Activated CD8-positive, alpha-beta memory T cell treated with anti-CD3 and anti-CD28 coated beads, Interleukin-2, amount 10 ng/mL, durations not matched to agents 7 days and 5 days (primary cell): Measurements from ENCODE around the gene RBM4B. TPM values are rescaled to one million over a fixed set of nuclear protein-coding genes. Genes with fewer than 3 reads are reported as not detected.
A peak's percentile ranks its signal among the peaks of the same experiment; 100 is the strongest.

Experiments used
- ATAC-seq: fragments of 150-1000 bp; cut with Tn5 transposase; one replicate; pipeline ENCODE4 v1.10.0; 2021; ENCODE audit warnings: moderate library complexity
- CTCF ChIA-PET: fragments of 350-600 bp; sonication (Branson Sonifier 250); formaldehyde crosslinking; loops from one replicate; lab custom pipeline; 2021; ENCODE audit warnings: antibody characterized with exemption; lab: Charles Lee
- DNase-seq: peaks from one replicate; pipeline ENCODE4 v3.0.0-alpha.2; 2020
- H3K27ac Mint-ChIP-seq: one replicate; pipeline ENCODE4 v1.8.0; 2021; ENCODE audit warnings: mild to moderate bottlenecking, mixed read lengths
- H3K27me3 Mint-ChIP-seq: one replicate; pipeline ENCODE4 v1.8.0; 2021; ENCODE audit warnings: mixed read lengths
- H3K36me3 Mint-ChIP-seq: one replicate; pipeline ENCODE4 v1.8.0; 2021; ENCODE audit warnings: mild to moderate bottlenecking, mixed read lengths
- H3K4me1 Mint-ChIP-seq: one replicate; pipeline ENCODE4 v1.8.0; 2021; ENCODE audit warnings: mixed read lengths
- H3K4me3 Mint-ChIP-seq: one replicate; pipeline ENCODE4 v1.8.0; 2021; ENCODE audit warnings: mild to moderate bottlenecking, moderate library complexity, mixed read lengths
- H3K9me3 Mint-ChIP-seq: one replicate; pipeline ENCODE4 v1.8.0; 2022; ENCODE audit warnings: low read depth, mixed read lengths
- total RNA-seq, 2 experiments: library from RNA; stranded (reverse); gene quantifications; one replicate each; pipeline ENCODE4 v1.2.3, GENCODE V29; 2021

The RBM4B gene
- total RNA-seq, 2 experiments from 2014 or later, result 14.7 to 20.9 TPM

- H3K4me1 Mint-ChIP-seq, result peaks cover 69% of the 10 kb centered on the region
- no peaks in the 10 kb centered on the region for H3K27me3 Mint-ChIP-seq
- CTCF ChIA-PET, result interaction anchor here (1.1 to 3.1 kb wide), 9 partner anchors 10 to 203 kb away, joined by 3 to 19 read pairs (median 6); partner anchors contain the start of genes DPP3, MRPL11, RBM14 and RBM4B
- peak overlapping the region; percentile 87 for H3K4me3 Mint-ChIP-seq
- no peaks in the 10 kb centered on the region for H3K9me3 Mint-ChIP-seq
- DNase-seq (peak; percentile 55), ATAC-seq (no peak)
- peak overlapping the region; percentile 97 for H3K27ac Mint-ChIP-seq
- peaks cover 61% of the 10 kb centered on the region for H3K36me3 Mint-ChIP-seq
These were observed 38.4 kb downstream of the RBM4B start for GRCh38 chr11:66639066-66639813.

- DNase-seq, result peak; percentile 99
- CTCF ChIA-PET, result interaction anchor here (0.8 to 3.1 kb wide), 20 partner anchors 8 to 990 kb away, joined by 3 to 19 read pairs (median 5); partner anchors contain the start of genes ACTN3, CCDC87, CCS and DPP3
- H3K27me3 Mint-ChIP-seq, result no peaks in the 10 kb centered on the region
- ATAC-seq, result peak; percentile 97
- peaks cover 61% of the 10 kb centered on the region for H3K4me1 Mint-ChIP-seq
- peak within 1 kb of the TSS; percentile 87 for H3K4me3 Mint-ChIP-seq
- peaks cover 58% of the 10 kb centered on the region for H3K36me3 Mint-ChIP-seq
- no peaks in the 10 kb centered on the region for H3K9me3 Mint-ChIP-seq
- peak within 1 kb of the TSS; percentile 97 for H3K27ac Mint-ChIP-seq
These were observed 39.3 kb downstream of the RBM4B start, which contains the start of gene RBM4 for GRCh38 chr11:66638177-66639065. RBM4 (plus strand) TSS chr11:66638703; CDS start chr11:66639712, 1,009 bp downstream.

GRCh38 chr11:66637557-66638176 lies 40.0 kb downstream of the RBM4B start:
- no peak for DNase-seq

GRCh38 chr11:66636411-66636810 lies 41.3 kb downstream of the RBM4B start:
- peaks cover 47% of the 10 kb centered on the region for H3K4me1 Mint-ChIP-seq
- H3K36me3 Mint-ChIP-seq, result peaks cover 50% of the 10 kb centered on the region
- DNase-seq, result no peak
- CTCF ChIA-PET, result interaction anchor here (0.7 to 3.0 kb wide), 3 partner anchors 13 to 250 kb away, joined by 3 to 16 read pairs (median 15); partner anchors contain the start of gene RBM14
- no peak overlapping the region for H3K4me3 Mint-ChIP-seq
- no peak for ATAC-seq
- no peaks in the 10 kb centered on the region for H3K9me3 Mint-ChIP-seq
- peak overlapping the region; percentile 97 for H3K27ac Mint-ChIP-seq
- H3K27me3 Mint-ChIP-seq, result no peaks in the 10 kb centered on the region

More at GRCh38 chr11:66637557-66638176, 40.0 kb downstream of the RBM4B start:
- H3K4me1 Mint-ChIP-seq, result peaks cover 53% of the 10 kb centered on the region
- CTCF ChIA-PET, result interaction anchor here (0.8 to 3.1 kb wide), 19 partner anchors 8 to 991 kb away, joined by 3 to 19 read pairs (median 5); partner anchors contain the start of genes ACTN3, CCDC87, CCS and DPP3
- no peak for ATAC-seq
- no peaks in the 10 kb centered on the region for H3K27me3 Mint-ChIP-seq
- peak overlapping the region; percentile 97 for H3K27ac Mint-ChIP-seq
- peaks cover 52% of the 10 kb centered on the region for H3K36me3 Mint-ChIP-seq
- H3K9me3 Mint-ChIP-seq, result no peaks in the 10 kb centered on the region
- H3K4me3 Mint-ChIP-seq, result peak overlapping the region; percentile 87

GRCh38 chr11:66632952-66633351 lies 44.7 kb downstream of the RBM4B start:
- Mint-ChIP-seq H3K27ac (no peak overlapping the region), H3K27me3 (no peaks in the 10 kb centered on the region), H3K36me3 (peaks cover 48% of the 10 kb centered on the region), H3K4me1 (peaks cover 27% of the 10 kb centered on the region), H3K9me3 (no peaks in the 10 kb centered on the region), H3K4me3 (no peak overlapping the region)
- no peak for DNase-seq
- CTCF ChIA-PET, result no interaction called here
- no peak for ATAC-seq

GRCh38 chr11:66631883-66632282 lies 45.8 kb downstream of the RBM4B start:
- Mint-ChIP-seq H3K4me1 (peaks cover 24% of the 10 kb centered on the region), H3K36me3 (peaks cover 57% of the 10 kb centered on the region), H3K9me3 (no peaks in the 10 kb centered on the region), H3K27ac (no peak overlapping the region), H3K4me3 (no peak overlapping the region), H3K27me3 (no peaks in the 10 kb centered on the region)
- ATAC-seq, result no peak
- CTCF ChIA-PET, result no interaction called here
- DNase-seq, result no peak

- DNase-seq, result no peak
These were observed 48.3 kb downstream of the RBM4B start for GRCh38 chr11:66629356-66629755.

GRCh38 chr11:66628061-66628603 lies 49.6 kb downstream of the RBM4B start:
- CTCF ChIA-PET, result interaction anchor here (1.4 to 1.9 kb wide), 2 partner anchors 10 to 12 kb away, joined by 4 to 10 read pairs; partner anchors contain the start of genes RBM14 and RBM4
- Mint-ChIP-seq H3K27me3 (no peaks in the 10 kb centered on the region), H3K36me3 (peaks cover 72% of the 10 kb centered on the region), H3K9me3 (no peaks in the 10 kb centered on the region), H3K4me1 (peaks cover 21% of the 10 kb centered on the region), H3K4me3 (no peak overlapping the region), H3K27ac (peak overlapping the region; percentile 16)
- no peak for DNase-seq
- no peak for ATAC-seq

More at GRCh38 chr11:66629356-66629755, 48.3 kb downstream of the RBM4B start:
- no peaks in the 10 kb centered on the region for H3K27me3 Mint-ChIP-seq
- H3K36me3 Mint-ChIP-seq, result peaks cover 66% of the 10 kb centered on the region
- CTCF ChIA-PET, result interaction anchor here (1.2 to 1.9 kb wide), 4 partner anchors 8 to 13 kb away, joined by 4 to 10 read pairs (median 4); partner anchors contain the start of genes RBM14 and RBM4
- no peak overlapping the region for H3K4me3 Mint-ChIP-seq
- peaks cover 14% of the 10 kb centered on the region for H3K4me1 Mint-ChIP-seq
- H3K9me3 Mint-ChIP-seq, result no peaks in the 10 kb centered on the region
- ATAC-seq, result no peak
- H3K27ac Mint-ChIP-seq, result no peak overlapping the region

GRCh38 chr11:66626926-66627325 lies 50.8 kb downstream of the RBM4B start:
- DNase-seq, result no peak
- Mint-ChIP-seq H3K4me3 (no peak overlapping the region), H3K4me1 (peaks cover 30% of the 10 kb centered on the region), H3K36me3 (peaks cover 73% of the 10 kb centered on the region), H3K9me3 (no peaks in the 10 kb centered on the region), H3K27me3 (no peaks in the 10 kb centered on the region), H3K27ac (no peak overlapping the region)
- CTCF ChIA-PET, result no interaction called here
- no peak for ATAC-seq

GRCh38 chr11:66626382-66626781 lies 51.3 kb downstream of the RBM4B start:
- Mint-ChIP-seq H3K27ac (no peak overlapping the region), H3K27me3 (no peaks in the 10 kb centered on the region), H3K9me3 (no peaks in the 10 kb centered on the region), H3K36me3 (peaks cover 73% of the 10 kb centered on the region), H3K4me3 (no peak overlapping the region), H3K4me1 (peaks cover 33% of the 10 kb centered on the region)
- no peak for ATAC-seq
- DNase-seq, result no peak
- CTCF ChIA-PET, result no interaction called here

GRCh38 chr11:66625752-66626149 lies 51.9 kb downstream of the RBM4B start:
- H3K9me3 Mint-ChIP-seq, result no peaks in the 10 kb centered on the region
- H3K27me3 Mint-ChIP-seq, result no peaks in the 10 kb centered on the region
- DNase-seq (no peak), ATAC-seq (no peak)
- H3K4me3 Mint-ChIP-seq, result no peak overlapping the region
- CTCF ChIA-PET, result no interaction called here
- peaks cover 36% of the 10 kb centered on the region for H3K4me1 Mint-ChIP-seq
- no peak overlapping the region for H3K27ac Mint-ChIP-seq
- H3K36me3 Mint-ChIP-seq, result peaks cover 76% of the 10 kb centered on the region

GRCh38 chr11:66625041-66625751 lies 52.5 kb downstream of the RBM4B start:
- CTCF ChIA-PET, result interaction anchor here (0.6 kb wide), 1 partner anchor 14 kb away, joined by 3 read pairs; no protein-coding TSS in a partner anchor
- no peaks in the 10 kb centered on the region for H3K9me3 Mint-ChIP-seq
- H3K27me3 Mint-ChIP-seq, result no peaks in the 10 kb centered on the region
- no peak overlapping the region for H3K27ac Mint-ChIP-seq
- H3K4me3 Mint-ChIP-seq, result no peak overlapping the region
- H3K36me3 Mint-ChIP-seq, result peaks cover 76% of the 10 kb centered on the region
- no peak for DNase-seq
- ATAC-seq, result no peak
- peaks cover 41% of the 10 kb centered on the region for H3K4me1 Mint-ChIP-seq
